ENCODE results near the gene SYT12.

The SYT12 gene

GRCh38 chr11:67022961-67023956 is at the start of gene SYT12:
Gene SYT12 (plus strand): TSS chr11:67023134. CDS start chr11:67030145, 7,011 bp downstream.
- peaks cover 14% of the 10 kb centered on the region for H4K20me1 ChIP-seq (ENCODE audit: insufficient read depth, low read length)
- H3K4me2 ChIP-seq (ENCODE audit: insufficient read depth, low read length): no peak within 1 kb of the TSS
- no peaks in the 10 kb centered on the region for H3K36me3 ChIP-seq (ENCODE audit: insufficient read depth, low read length)
- H3K79me2 ChIP-seq (ENCODE audit: insufficient read depth, low read length): no peaks in the 10 kb centered on the region
- H3K27me3 ChIP-seq (ENCODE audit: insufficient read depth, low read length, poor library complexity): peaks cover 4% of the 10 kb centered on the region
- peaks cover 17% of the 10 kb centered on the region for H3K4me1 ChIP-seq (ENCODE audit: insufficient read depth, low read length)
- no peak within 1 kb of the TSS for H3K9ac ChIP-seq (ENCODE audit: low read depth, low read length)
- no peak within 1 kb of the TSS for H2AFZ ChIP-seq (ENCODE audit: low read depth, low read length)
- H3K27ac ChIP-seq (ENCODE audit: low read length): no peak within 1 kb of the TSS
- H3K4me3 ChIP-seq (ENCODE audit: low read depth in 1 of 2, low read length in 2 of 2): no peak within 1 kb of the TSS
- ATAC-seq (ENCODE audit: insufficient read depth, low read depth): no peak
- no peaks in the 10 kb centered on the region for H3K9me3 ChIP-seq (ENCODE audit: insufficient read depth, low read length, severe bottlenecking)
- DNase-seq: no peak
- TF ChIP-seq CTCF (IDR thresholded peaks at IDR 0.05; ENCODE audit: borderline replicate concordance, extremely low read depth, low read length, poor library complexity, severe bottlenecking) (no peak), EZH2 (IDR thresholded peaks at IDR 0.05; ENCODE audit: borderline replicate concordance, low read depth, low read length, severe bottlenecking) (no peak)

- Histone ChIP-seq H3K4me1 (ENCODE audit: insufficient read depth, low read length) (no peaks in the 10 kb centered on the region), H2AFZ (ENCODE audit: low read depth, low read length) (no peak overlapping the region), H3K36me3 (ENCODE audit: insufficient read depth, low read length) (no peaks in the 10 kb centered on the region), H3K4me3 (ENCODE audit: low read depth in 1 of 2, low read length in 2 of 2) (no peak overlapping the region), H3K4me2 (ENCODE audit: insufficient read depth, low read length) (no peak overlapping the region), H3K79me2 (ENCODE audit: insufficient read depth, low read length) (no peaks in the 10 kb centered on the region), H3K9ac (ENCODE audit: low read depth, low read length) (no peak overlapping the region), H3K27ac (ENCODE audit: low read length) (no peak overlapping the region), H3K9me3 (ENCODE audit: insufficient read depth, low read length, severe bottlenecking) (no peaks in the 10 kb centered on the region), H3K27me3 (ENCODE audit: insufficient read depth, low read length, poor library complexity) (no peaks in the 10 kb centered on the region), H4K20me1 (ENCODE audit: insufficient read depth, low read length) (peaks cover 7% of the 10 kb centered on the region; the same call in 1 of the 2 replicates)
- DNase-seq: no peak
- ATAC-seq (ENCODE audit: insufficient read depth, low read depth): no peak
- TF ChIP-seq CTCF (IDR thresholded peaks at IDR 0.05; ENCODE audit: borderline replicate concordance, extremely low read depth, low read length, poor library complexity, severe bottlenecking) (no peak), EZH2 (IDR thresholded peaks at IDR 0.05; ENCODE audit: borderline replicate concordance, low read depth, low read length, severe bottlenecking) (no peak)
Observed at GRCh38 chr11:66973956-66974580, 48.9 kb upstream of the SYT12 start.

GRCh38 chr11:66974724-66975404 is 48.1 kb upstream of the SYT12 start, which contains the start of gene C11orf86:
Gene C11orf86 (plus strand): TSS chr11:66975304. CDS start chr11:66975363, 59 bp downstream.
- Histone ChIP-seq H2AFZ (ENCODE audit: low read depth, low read length) (no peak within 1 kb of the TSS), H3K4me3 (ENCODE audit: low read depth in 1 of 2, low read length in 2 of 2) (no peak within 1 kb of the TSS), H3K27me3 (ENCODE audit: insufficient read depth, low read length, poor library complexity) (no peaks in the 10 kb centered on the region), H3K9me3 (ENCODE audit: insufficient read depth, low read length, severe bottlenecking) (no peaks in the 10 kb centered on the region), H3K36me3 (ENCODE audit: insufficient read depth, low read length) (no peaks in the 10 kb centered on the region), H4K20me1 (ENCODE audit: insufficient read depth, low read length) (peaks cover 7% of the 10 kb centered on the region; the same call in 1 of the 2 replicates), H3K4me1 (ENCODE audit: insufficient read depth, low read length) (no peaks in the 10 kb centered on the region), H3K4me2 (ENCODE audit: insufficient read depth, low read length) (no peak within 1 kb of the TSS), H3K79me2 (ENCODE audit: insufficient read depth, low read length) (no peaks in the 10 kb centered on the region), H3K27ac (ENCODE audit: low read length) (no peak within 1 kb of the TSS), H3K9ac (ENCODE audit: low read depth, low read length) (no peak within 1 kb of the TSS)
- TF ChIP-seq EZH2 (IDR thresholded peaks at IDR 0.05; ENCODE audit: borderline replicate concordance, low read depth, low read length, severe bottlenecking): no peak
- TF ChIP-seq CTCF (IDR thresholded peaks at IDR 0.05; ENCODE audit: borderline replicate concordance, extremely low read depth, low read length, poor library complexity, severe bottlenecking): no peak
- DNase-seq (no peak), ATAC-seq (ENCODE audit: insufficient read depth, low read depth) (no peak)
